ENCODE results near the gene HMX2.

Gene HMX2

DNA sequence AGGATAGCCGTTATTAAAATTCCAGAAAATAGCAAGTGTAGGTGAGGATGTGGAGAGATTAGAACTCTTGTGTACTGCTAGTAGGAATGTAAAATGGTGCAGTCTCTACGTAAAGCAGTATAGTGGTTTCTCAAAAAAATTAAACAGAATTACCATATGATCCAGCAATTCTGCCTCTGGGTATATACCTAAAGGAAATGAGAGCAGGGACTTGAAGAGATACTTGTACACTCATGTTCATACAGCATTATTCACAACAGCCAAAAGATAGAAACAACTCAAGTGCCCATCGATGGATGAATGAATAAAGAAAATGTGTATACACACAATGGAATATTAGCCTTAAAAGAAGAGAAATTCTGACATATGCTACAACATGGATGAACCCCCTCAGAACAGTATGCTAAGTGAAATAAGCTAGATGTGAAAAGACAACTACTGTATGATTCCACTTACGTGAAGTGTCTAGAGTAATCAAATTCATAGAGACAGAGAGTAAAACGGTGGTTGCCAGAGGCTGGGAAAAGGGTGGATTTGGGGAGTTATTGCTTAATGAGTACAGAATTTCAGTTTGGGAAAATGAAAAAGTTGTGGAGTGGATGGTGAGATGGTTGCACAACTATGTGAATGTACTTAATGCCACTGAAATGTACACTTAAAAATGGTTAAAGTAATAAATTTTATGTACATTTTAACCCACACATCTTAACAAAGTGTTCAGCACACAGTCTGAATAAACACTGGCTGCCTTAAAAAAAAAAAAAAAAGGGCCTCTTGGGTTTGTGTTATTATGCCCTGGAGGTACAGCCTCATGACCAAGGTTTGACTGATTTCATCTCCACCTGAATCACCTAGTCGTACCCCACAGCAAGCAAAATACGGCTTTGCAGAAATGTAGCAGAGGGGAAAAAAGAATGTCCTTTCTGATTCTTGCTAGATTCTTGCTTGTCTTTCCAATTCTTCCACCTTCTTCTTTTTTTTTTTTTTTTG lies 32.5 kb downstream of the HMX2 start:
- Histone ChIP-seq H3K9me3 (ENCODE audit: control insufficient read depth, insufficient read depth, low read length) (peaks cover 3% of the 10 kb centered on the region; the same call in 1 of the 2 replicates), H3K36me3 (ENCODE audit: insufficient read depth, low read length) (peaks cover 4% of the 10 kb centered on the region; the same call in 1 of the 2 replicates), H3K9ac (ENCODE audit: low read depth, low read length) (no peak overlapping the region), H3K4me1 (ENCODE audit: insufficient read depth, low read length) (no peaks in the 10 kb centered on the region)

DNA sequence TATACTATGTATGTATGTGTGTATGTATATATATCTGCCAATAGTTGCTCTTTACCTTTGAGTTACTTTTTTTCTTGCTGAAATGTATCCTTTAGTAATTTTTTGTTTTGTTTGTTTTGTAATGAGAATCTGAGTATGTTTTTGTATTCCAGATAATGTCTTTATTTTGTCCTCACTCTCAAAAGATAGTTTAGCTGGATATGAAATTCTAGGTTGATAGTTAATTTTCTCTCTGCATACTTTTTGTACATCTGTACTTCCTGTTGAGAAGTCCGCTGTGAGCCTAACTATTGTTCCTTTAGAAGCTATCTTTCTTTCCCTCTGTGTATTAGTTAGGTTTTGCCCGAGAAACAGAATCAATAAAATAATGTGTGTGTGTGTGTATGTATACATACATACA lies 35.8 kb downstream of the HMX2 start:
- no peaks in the 10 kb centered on the region for H3K4me1 ChIP-seq (ENCODE audit: insufficient read depth, low read length)
- peaks cover 3% of the 10 kb centered on the region; the same call in 1 of the 2 replicates for H3K9me3 ChIP-seq (ENCODE audit: control insufficient read depth, insufficient read depth, low read length)
- H3K36me3 ChIP-seq (ENCODE audit: insufficient read depth, low read length): no peaks in the 10 kb centered on the region
- no peak overlapping the region for H3K9ac ChIP-seq (ENCODE audit: low read depth, low read length)

DNA sequence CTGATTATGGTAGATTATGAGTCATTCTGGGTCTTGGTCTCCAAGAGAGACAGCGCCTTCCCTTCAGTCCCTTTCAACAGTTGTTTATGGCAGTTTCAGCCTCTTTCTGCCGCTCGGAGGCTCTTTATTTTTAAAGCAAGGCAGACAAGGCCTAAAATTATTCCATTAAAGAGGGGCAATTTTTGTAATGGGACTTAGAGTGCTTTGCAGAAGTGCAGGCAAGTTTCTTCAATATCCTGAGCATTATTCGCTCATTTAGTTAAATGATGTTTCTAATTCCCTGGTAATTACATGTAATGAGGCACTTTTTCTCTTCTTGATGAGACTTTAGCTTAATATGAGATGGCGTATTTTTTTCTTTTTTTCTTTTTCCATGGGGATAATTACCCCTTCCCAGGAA lies 39.8 kb downstream of the HMX2 start:
- no peaks in the 10 kb centered on the region for H3K36me3 ChIP-seq (ENCODE audit: insufficient read depth, low read length)
- no peak overlapping the region for H3K9ac ChIP-seq (ENCODE audit: low read depth, low read length)
- no peaks in the 10 kb centered on the region for H3K9me3 ChIP-seq (ENCODE audit: control insufficient read depth, insufficient read depth, low read length)
- 0 out of 2 replicates have a peak, but pooled peaks cover 6% of the 10 kb centered on the region for H3K4me1 ChIP-seq (ENCODE audit: insufficient read depth, low read length)

DNA sequence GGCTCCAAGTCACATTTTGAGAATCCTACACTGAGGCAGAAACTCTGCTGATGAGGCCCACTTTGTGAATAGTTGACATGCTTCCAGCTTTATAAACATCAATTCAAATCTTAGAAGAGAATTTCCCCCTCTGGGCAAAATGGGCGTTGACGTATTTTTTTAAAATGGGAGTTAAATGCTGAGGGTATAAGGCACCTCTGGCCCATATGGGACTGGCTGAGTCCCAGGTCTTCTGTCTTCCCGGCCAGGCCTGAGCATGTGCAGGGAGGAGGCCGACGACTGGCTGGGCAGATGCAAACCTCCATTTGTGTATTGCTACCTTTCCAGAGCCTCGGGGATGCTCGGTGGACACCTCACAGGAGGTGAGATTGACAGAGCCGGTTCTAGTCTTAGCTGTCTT lies 44.0 kb downstream of the HMX2 start:
- Histone ChIP-seq H3K36me3 (ENCODE audit: insufficient read depth, low read length) (no peaks in the 10 kb centered on the region), H3K9ac (ENCODE audit: low read depth, low read length) (no peak overlapping the region), H3K9me3 (ENCODE audit: control insufficient read depth, insufficient read depth, low read length) (no peaks in the 10 kb centered on the region), H3K4me1 (ENCODE audit: insufficient read depth, low read length) (0 out of 2 replicates have a peak, but pooled peaks cover 7% of the 10 kb centered on the region)

DNA sequence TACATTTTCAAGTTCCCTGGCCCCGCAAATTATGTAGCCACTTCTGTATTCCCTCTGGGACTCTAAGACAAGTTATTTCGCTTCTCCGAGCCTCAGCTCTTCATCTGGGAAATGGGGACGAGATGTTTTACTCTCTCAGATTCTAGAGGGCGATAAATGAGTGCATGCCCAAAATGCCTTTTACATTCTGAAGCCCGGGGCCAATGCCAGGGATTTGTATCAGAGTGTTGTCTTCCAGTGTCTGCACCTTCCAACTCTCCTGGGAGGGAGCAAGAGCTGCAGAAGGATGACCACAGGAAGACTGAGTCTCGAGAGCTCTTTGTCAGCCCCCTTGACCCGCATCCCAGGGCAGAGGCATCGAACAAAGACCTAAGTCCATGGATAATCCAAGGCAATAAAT lies 46.1 kb downstream of the HMX2 start:
- Histone ChIP-seq H3K4me1 (ENCODE audit: insufficient read depth, low read length) (0 out of 2 replicates have a peak, but pooled peaks cover 7% of the 10 kb centered on the region), H3K9me3 (ENCODE audit: control insufficient read depth, insufficient read depth, low read length) (no peaks in the 10 kb centered on the region), H3K9ac (ENCODE audit: low read depth, low read length) (no peak overlapping the region), H3K36me3 (ENCODE audit: insufficient read depth, low read length) (no peaks in the 10 kb centered on the region)

Data from ES-I3 (cell line).